ENCODE results near the gene SERPINB10. TPM values are rescaled to one million over a fixed set of nuclear protein-coding genes. Genes with fewer than 3 reads are reported as not detected.

The SERPINB10 gene
- total RNA-seq, 1 experiment from 2014 or later: not detected

- Histone ChIP-seq H3K27me3 (replicated peaks; ENCODE audit: control insufficient read depth, insufficient read depth, low read length) (no peaks in the 10 kb centered on the region), H3K4me1 (no peaks in the 10 kb centered on the region), H3K9me3 (no peaks in the 10 kb centered on the region), H3K4me3 (ENCODE audit: low read depth, low read length) (no peak overlapping the region), H3K36me3 (ENCODE audit: control insufficient read depth, insufficient read depth, low read length) (no peaks in the 10 kb centered on the region)
- no peak overlapping the region for H3K27ac Mint-ChIP-seq (ENCODE audit: unreplicated experiment)
- peak; percentile 47 to 63 for TF ChIP-seq CTCF (IDR thresholded peaks at IDR 0.05; ENCODE audit: insufficient read depth in 1 of 2, low read depth in 1 of 2, low read length in 1 of 2, severe bottlenecking in 1 of 2, unreplicated experiment in 1 of 2)
- H3K4me1 Mint-ChIP-seq (ENCODE audit: low read depth, unreplicated experiment): no peaks in the 10 kb centered on the region
- DNase-seq: peak; percentile 47 to 48
- intact Hi-C loops (cut with micrococcal nuclease; ENCODE audit: unreplicated experiment): loop anchor here (1.0 kb wide), 2 partner anchors 16 to 88 kb away; no protein-coding TSS in a partner anchor
- no peaks in the 10 kb centered on the region for H3K36me3 Mint-ChIP-seq (ENCODE audit: insufficient read depth, unreplicated experiment)
- ChIA-PET POLR2A (no interaction called here), CTCF (no interaction called here)
- H3K9me3 Mint-ChIP-seq (ENCODE audit: unreplicated experiment): no peaks in the 10 kb centered on the region
- no peaks in the 10 kb centered on the region for H3K27me3 Mint-ChIP-seq (ENCODE audit: insufficient read depth, unreplicated experiment)
- no peak overlapping the region for H3K4me3 Mint-ChIP-seq (ENCODE audit: unreplicated experiment)
- BruUV-seq (replicated peaks): no TSS peak
Measured at GRCh38 chr18:63979409-63979920, 71.7 kb downstream of the SERPINB10 start.

GRCh38 chr18:63980027-63980426 is 72.3 kb downstream of the SERPINB10 start:
- no TSS peak for BruUV-seq (replicated peaks)
- H3K27me3 ChIP-seq (replicated peaks; ENCODE audit: control insufficient read depth, insufficient read depth, low read length): no peaks in the 10 kb centered on the region
- H3K27me3 Mint-ChIP-seq (ENCODE audit: insufficient read depth, unreplicated experiment): no peaks in the 10 kb centered on the region
- ChIA-PET POLR2A (no interaction called here), CTCF (no interaction called here)
- no peaks in the 10 kb centered on the region for H3K4me1 Mint-ChIP-seq (ENCODE audit: low read depth, unreplicated experiment)
- no peaks in the 10 kb centered on the region for H3K36me3 ChIP-seq (ENCODE audit: control insufficient read depth, insufficient read depth, low read length)
- H3K9me3 Mint-ChIP-seq (ENCODE audit: unreplicated experiment): no peaks in the 10 kb centered on the region
- no peak overlapping the region for H3K4me3 ChIP-seq (ENCODE audit: low read depth, low read length)
- no peak for TF ChIP-seq CTCF (IDR thresholded peaks at IDR 0.05; ENCODE audit: insufficient read depth in 1 of 2, low read depth in 1 of 2, low read length in 1 of 2, severe bottlenecking in 1 of 2, unreplicated experiment in 1 of 2)
- intact Hi-C loops (cut with micrococcal nuclease; ENCODE audit: unreplicated experiment): no loop called here
- no peaks in the 10 kb centered on the region for H3K9me3 ChIP-seq
- no peak for DNase-seq
- no peaks in the 10 kb centered on the region for H3K36me3 Mint-ChIP-seq (ENCODE audit: insufficient read depth, unreplicated experiment)
- H3K4me3 Mint-ChIP-seq (ENCODE audit: unreplicated experiment): no peak overlapping the region
- H3K4me1 ChIP-seq: no peaks in the 10 kb centered on the region
- no peak overlapping the region for H3K27ac Mint-ChIP-seq (ENCODE audit: unreplicated experiment)

- TF ChIP-seq CTCF (IDR thresholded peaks at IDR 0.05; ENCODE audit: insufficient read depth in 1 of 2, low read depth in 1 of 2, low read length in 1 of 2, severe bottlenecking in 1 of 2, unreplicated experiment in 1 of 2): no peak
- Mint-ChIP-seq H3K27me3 (ENCODE audit: insufficient read depth, unreplicated experiment) (no peaks in the 10 kb centered on the region), H3K27ac (ENCODE audit: unreplicated experiment) (no peak overlapping the region), H3K36me3 (ENCODE audit: insufficient read depth, unreplicated experiment) (no peaks in the 10 kb centered on the region), H3K4me3 (ENCODE audit: unreplicated experiment) (no peak overlapping the region), H3K4me1 (ENCODE audit: low read depth, unreplicated experiment) (no peaks in the 10 kb centered on the region), H3K9me3 (ENCODE audit: unreplicated experiment) (no peaks in the 10 kb centered on the region)
- CTCF ChIA-PET: no interaction called here
- POLR2A ChIA-PET: no interaction called here
- intact Hi-C loops (cut with micrococcal nuclease; ENCODE audit: unreplicated experiment): no loop called here
- H3K4me3 ChIP-seq (ENCODE audit: low read depth, low read length): no peak overlapping the region
- no peaks in the 10 kb centered on the region for H3K36me3 ChIP-seq (ENCODE audit: control insufficient read depth, insufficient read depth, low read length)
- BruUV-seq (replicated peaks): no TSS peak
- H3K9me3 ChIP-seq: no peaks in the 10 kb centered on the region
- DNase-seq: no peak
- no peaks in the 10 kb centered on the region for H3K27me3 ChIP-seq (replicated peaks; ENCODE audit: control insufficient read depth, insufficient read depth, low read length)
- H3K4me1 ChIP-seq: no peaks in the 10 kb centered on the region
Measured at GRCh38 chr18:63980896-63981460, 73.2 kb downstream of the SERPINB10 start.

All from Caco-2 (cell line).